Loucy (cell line): ENCODE measurements around the gene USP7.

Source experiments
- H2AFZ ChIP-seq: fragments of 200-600 bp; sonication (generic); 2 replicates; pipeline ENCODE4 v1.6.0; 2016; ENCODE audit warnings: antibody characterized with exemption, mild to moderate bottlenecking, low read length, moderate library complexity
- H3F3A ChIP-seq: fragments of 200-600 bp; 2 replicates; pipeline ENCODE4 v1.6.0; 2016; ENCODE audit warnings: antibody characterized with exemption, low read depth, mild to moderate bottlenecking
- H3K27me3 ChIP-seq: fragments of 200-600 bp; sonication (generic); 2 replicates; pipeline ENCODE4 v1.6.1; 2014; ENCODE audit warnings: low read length, mild to moderate bottlenecking; ENCODE audit not compliant: insufficient read depth, poor library complexity, severe bottlenecking
- H3K36me3 ChIP-seq: fragments of 200-600 bp; sonication (generic); 2 replicates; pipeline ENCODE4 v1.6.1; 2016; ENCODE audit warnings: low read length; ENCODE audit not compliant: insufficient read depth
- H3K4me1 ChIP-seq: fragments of 200-600 bp; sonication (generic); 2 replicates; pipeline ENCODE4 v1.5.1; 2014; ENCODE audit warnings: low read length, mild to moderate bottlenecking; ENCODE audit not compliant: insufficient read depth, poor library complexity, severe bottlenecking
- H3K4me2 ChIP-seq: fragments of 200-600 bp; sonication (generic); 2 replicates; pipeline ENCODE4 v1.6.0; 2014; ENCODE audit warnings: antibody characterized with exemption, low read length, low read depth, mild to moderate bottlenecking; ENCODE audit not compliant: poor library complexity, severe bottlenecking
- H3K4me3 ChIP-seq: fragments of 200-600 bp; sonication (generic); 2 replicates; pipeline ENCODE4 v1.5.1; 2014; ENCODE audit warnings: low read length, mild to moderate bottlenecking, mixed read lengths; ENCODE audit not compliant: poor library complexity, severe bottlenecking
- H3K79me2 ChIP-seq: fragments of 200-600 bp; sonication (generic); 2 replicates; pipeline ENCODE4 v1.6.1; 2014; ENCODE audit warnings: low read length; ENCODE audit not compliant: insufficient read depth
- H3K9ac ChIP-seq: fragments of 200-600 bp; sonication (generic); 2 replicates; pipeline ENCODE4 v1.6.0; 2014; ENCODE audit warnings: mild to moderate bottlenecking, low read depth, low read length, moderate library complexity; ENCODE audit not compliant: poor library complexity, severe bottlenecking
- H3K9me2 ChIP-seq: fragments of 200-600 bp; sonication (generic); replicated peaks from 2 replicates; pipeline ENCODE4 v1.6.1; 2016; ENCODE audit warnings: low read depth, low read length, mixed read lengths
- H3K9me3 ChIP-seq: fragments of 200-600 bp; sonication (generic); 2 replicates; pipeline ENCODE4 v1.6.1; 2014; ENCODE audit warnings: mild to moderate bottlenecking, antibody characterized with exemption, low read length, low read depth; ENCODE audit not compliant: insufficient read depth
- H4K20me1 ChIP-seq: fragments of 200-600 bp; sonication (generic); 2 replicates; pipeline ENCODE4 v1.6.0; 2014; ENCODE audit warnings: antibody characterized with exemption, low read length, mild to moderate bottlenecking; ENCODE audit not compliant: insufficient read depth, poor library complexity, severe bottlenecking
- CTCF ChIP-seq: fragments of 200-600 bp; sonication (generic); conservative IDR thresholded peaks from 2 replicates; pipeline ENCODE4 v1.5.1; 2014; ENCODE audit warnings: mild to moderate bottlenecking, antibody characterized with exemption, low read length
- EZH2phosphoT487 ChIP-seq: fragments of 200-600 bp; IDR thresholded peaks from 2 replicates; pipeline ENCODE4 v1.6.1; 2018; ENCODE audit warnings: antibody characterized with exemption, mild to moderate bottlenecking, moderate library complexity, borderline replicate concordance

The USP7 gene

GRCh38 chr16:8869212-8869987 is 94.3 kb downstream of the USP7 start:
- no peaks in the 10 kb centered on the region for H3K9me2 ChIP-seq
- peaks cover 28% of the 10 kb centered on the region for H4K20me1 ChIP-seq
- H3K9me3 ChIP-seq: no peaks in the 10 kb centered on the region
- H3F3A ChIP-seq: no peaks in the 10 kb centered on the region
- peaks cover 8% of the 10 kb centered on the region for H3K4me1 ChIP-seq
- peaks cover 37% of the 10 kb centered on the region for H3K79me2 ChIP-seq
- H3K4me2 ChIP-seq: peak overlapping the region; percentile 76
- no peaks in the 10 kb centered on the region for H3K36me3 ChIP-seq
- H3K9ac ChIP-seq: peak overlapping the region; percentile 67
- 0 out of 2 replicates have a peak overlapping the region, but pooled peaks have one; percentile 80 for H2AFZ ChIP-seq
- no peak for TF ChIP-seq EZH2phosphoT487
- no peak; the same call in 1 of the 2 replicates for TF ChIP-seq CTCF
- H3K27me3 ChIP-seq: no peaks in the 10 kb centered on the region
- H3K4me3 ChIP-seq: peak overlapping the region; percentile 76

- Histone ChIP-seq H3F3A (no peaks in the 10 kb centered on the region), H4K20me1 (peaks cover 30% of the 10 kb centered on the region), H3K9me3 (no peaks in the 10 kb centered on the region), H3K79me2 (peaks cover 45% of the 10 kb centered on the region), H3K4me2 (peak within 1 kb of the TSS; percentile 85), H3K27me3 (no peaks in the 10 kb centered on the region), H3K4me3 (peak within 1 kb of the TSS; percentile 94), H3K36me3 (no peaks in the 10 kb centered on the region), H3K9me2 (no peaks in the 10 kb centered on the region), H2AFZ (peak within 1 kb of the TSS; percentile 80; the same call in 1 of the 2 replicates), H3K9ac (peak within 1 kb of the TSS; percentile 92), H3K4me1 (peaks cover 14% of the 10 kb centered on the region)
- TF ChIP-seq CTCF: no peak
- no peak for TF ChIP-seq EZH2phosphoT487
Observed at GRCh38 chr16:8868416-8869211, 95.1 kb downstream of the USP7 start, which contains the start of gene CARHSP1. TSS of gene CARHSP1 (minus strand) at chr16:8869006. CDS start at chr16:8859328, 9,678 bp downstream.

GRCh38 chr16:8867932-8868415 is 95.7 kb downstream of the USP7 start:
- H4K20me1 ChIP-seq: peaks cover 30% of the 10 kb centered on the region
- peaks cover 14% of the 10 kb centered on the region for H3K4me1 ChIP-seq
- no peak overlapping the region for H2AFZ ChIP-seq

More at GRCh38 chr16:8867932-8868415, 95.7 kb downstream of the USP7 start:
- Histone ChIP-seq H3K4me2 (peak overlapping the region; percentile 85), H3K27me3 (no peaks in the 10 kb centered on the region), H3K9me2 (no peaks in the 10 kb centered on the region), H3F3A (no peaks in the 10 kb centered on the region), H3K9me3 (no peaks in the 10 kb centered on the region), H3K9ac (peak overlapping the region; percentile 92), H3K4me3 (peak overlapping the region; percentile 94), H3K36me3 (no peaks in the 10 kb centered on the region), H3K79me2 (peaks cover 51% of the 10 kb centered on the region)
- TF ChIP-seq EZH2phosphoT487: no peak
- no peak for TF ChIP-seq CTCF
